Measurements from ENCODE around the gene PHACTR1.

The PHACTR1 gene

DNA sequence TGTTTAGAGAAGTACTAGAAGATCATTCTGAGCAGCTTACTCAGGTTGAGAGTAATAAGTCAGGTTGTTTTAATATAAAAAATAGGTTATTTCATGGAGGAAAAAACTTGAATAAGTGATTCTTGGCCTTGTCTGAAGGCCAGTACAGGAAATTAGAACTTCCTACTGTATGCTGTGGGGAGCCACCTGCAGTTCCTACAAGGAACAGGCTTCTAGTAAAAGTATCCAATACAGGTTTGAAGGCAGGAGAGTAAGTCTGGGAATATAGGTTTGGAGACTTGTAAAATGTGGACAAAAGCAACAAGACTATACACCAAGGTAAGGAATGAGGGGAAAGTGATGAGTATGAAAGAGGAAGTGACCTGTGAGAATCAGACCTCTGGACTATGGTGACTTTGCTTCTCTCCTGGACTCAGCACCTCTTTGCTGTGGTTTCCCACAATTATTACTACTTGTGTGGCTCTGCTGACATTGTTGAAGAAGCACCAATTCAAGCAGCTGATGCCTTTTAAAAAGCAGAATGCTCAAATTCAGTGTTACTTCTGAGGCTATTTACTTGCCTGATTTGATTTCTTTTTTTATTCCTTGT, 333.2 kb downstream of the PHACTR1 start:
- H3K36me3 ChIP-seq = no peaks in the 10 kb centered on the region
- no peaks in the 10 kb centered on the region for H3K9me3 ChIP-seq
- peaks cover 0 to 9% of the 10 kb centered on the region in 2 experiments for H3K4me1 ChIP-seq (ENCODE audit: control insufficient read depth in 1 of 2, insufficient read depth in 1 of 2, low read depth in 1 of 2, low read length in 1 of 2)
- no peak overlapping the region for H3K27ac ChIP-seq
- no peak overlapping the region for H3K4me3 ChIP-seq (ENCODE audit: low read depth in 1 of 2, low read length in 1 of 2)
- no peaks in the 10 kb centered on the region for H3K27me3 ChIP-seq
- TF ChIP-seq, protein P1, sequence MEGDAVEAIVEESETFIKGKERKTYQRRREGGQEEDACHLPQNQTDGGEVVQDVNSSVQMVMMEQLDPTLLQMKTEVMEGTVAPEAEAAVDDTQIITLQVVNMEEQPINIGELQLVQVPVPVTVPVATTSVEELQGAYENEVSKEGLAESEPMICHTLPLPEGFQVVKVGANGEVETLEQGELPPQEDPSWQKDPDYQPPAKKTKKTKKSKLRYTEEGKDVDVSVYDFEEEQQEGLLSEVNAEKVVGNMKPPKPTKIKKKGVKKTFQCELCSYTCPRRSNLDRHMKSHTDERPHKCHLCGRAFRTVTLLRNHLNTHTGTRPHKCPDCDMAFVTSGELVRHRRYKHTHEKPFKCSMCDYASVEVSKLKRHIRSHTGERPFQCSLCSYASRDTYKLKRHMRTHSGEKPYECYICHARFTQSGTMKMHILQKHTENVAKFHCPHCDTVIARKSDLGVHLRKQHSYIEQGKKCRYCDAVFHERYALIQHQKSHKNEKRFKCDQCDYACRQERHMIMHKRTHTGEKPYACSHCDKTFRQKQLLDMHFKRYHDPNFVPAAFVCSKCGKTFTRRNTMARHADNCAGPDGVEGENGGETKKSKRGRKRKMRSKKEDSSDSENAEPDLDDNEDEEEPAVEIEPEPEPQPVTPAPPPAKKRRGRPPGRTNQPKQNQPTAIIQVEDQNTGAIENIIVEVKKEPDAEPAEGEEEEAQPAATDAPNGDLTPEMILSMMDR (IDR thresholded peaks at IDR 0.05) = no peak

DNA sequence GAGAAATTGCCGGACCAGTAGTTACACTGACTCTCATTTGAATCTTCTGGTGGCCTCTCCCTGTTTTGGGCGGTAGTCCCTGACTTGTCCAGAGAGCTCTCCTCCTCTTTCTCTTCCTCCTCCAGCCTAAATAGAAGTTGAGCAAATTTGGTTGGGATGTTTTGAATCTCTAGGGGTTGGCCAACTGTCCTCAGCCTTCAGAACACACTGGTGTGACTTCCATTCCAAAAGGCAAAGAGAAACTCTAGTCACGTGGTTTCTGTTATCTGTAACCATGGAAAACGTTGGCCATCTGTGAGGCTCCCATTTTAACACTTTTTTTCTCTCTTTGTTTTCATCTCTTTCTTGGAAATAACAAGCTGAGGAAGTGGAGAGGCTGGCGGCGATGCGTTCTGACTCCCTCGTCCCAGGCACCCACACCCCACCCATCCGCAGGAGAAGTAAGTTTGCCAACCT, 336.5 kb downstream of the PHACTR1 start:
- TF ChIP-seq, protein P1 (IDR thresholded peaks at IDR 0.05) = no peak
- no peak overlapping the region for H3K27ac ChIP-seq
- no peak overlapping the region for H3K4me3 ChIP-seq (ENCODE audit: low read depth in 1 of 2, low read length in 1 of 2)
- no peaks in the 10 kb centered on the region for H3K27me3 ChIP-seq
- H3K9me3 ChIP-seq = no peaks in the 10 kb centered on the region
- no peaks in the 10 kb centered on the region for H3K36me3 ChIP-seq
- no peaks in the 10 kb centered on the region for H3K4me1 ChIP-seq (ENCODE audit: control insufficient read depth in 1 of 2, insufficient read depth in 1 of 2, low read depth in 1 of 2, low read length in 1 of 2)

- TF ChIP-seq, protein P1 (IDR thresholded peaks at IDR 0.05) = no peak
- no peak overlapping the region for H3K27ac ChIP-seq
- H3K9me3 ChIP-seq = no peaks in the 10 kb centered on the region
Measured at GRCh38 chr6:13058051-13058450, 341.5 kb downstream of the PHACTR1 start.

GRCh38 chr6:13059026-13059425, 342.5 kb downstream of the PHACTR1 start:
- TF ChIP-seq, protein P1 (IDR thresholded peaks at IDR 0.05) = no peak
- Histone ChIP-seq H3K27ac (no peak overlapping the region), H3K36me3 (no peaks in the 10 kb centered on the region), H3K27me3 (no peaks in the 10 kb centered on the region), H3K9me3 (no peaks in the 10 kb centered on the region), H3K4me3 (ENCODE audit: low read depth in 1 of 2, low read length in 1 of 2) (no peak overlapping the region), H3K4me1 (ENCODE audit: control insufficient read depth in 1 of 2, insufficient read depth in 1 of 2, low read depth in 1 of 2, low read length in 1 of 2) (no peaks in the 10 kb centered on the region)

More at GRCh38 chr6:13058051-13058450, 341.5 kb downstream of the PHACTR1 start:
- Histone ChIP-seq H3K4me3 (ENCODE audit: low read depth in 1 of 2, low read length in 1 of 2) (no peak overlapping the region), H3K36me3 (no peaks in the 10 kb centered on the region), H3K27me3 (no peaks in the 10 kb centered on the region), H3K4me1 (ENCODE audit: control insufficient read depth in 1 of 2, insufficient read depth in 1 of 2, low read depth in 1 of 2, low read length in 1 of 2) (no peaks in the 10 kb centered on the region)

DNA sequence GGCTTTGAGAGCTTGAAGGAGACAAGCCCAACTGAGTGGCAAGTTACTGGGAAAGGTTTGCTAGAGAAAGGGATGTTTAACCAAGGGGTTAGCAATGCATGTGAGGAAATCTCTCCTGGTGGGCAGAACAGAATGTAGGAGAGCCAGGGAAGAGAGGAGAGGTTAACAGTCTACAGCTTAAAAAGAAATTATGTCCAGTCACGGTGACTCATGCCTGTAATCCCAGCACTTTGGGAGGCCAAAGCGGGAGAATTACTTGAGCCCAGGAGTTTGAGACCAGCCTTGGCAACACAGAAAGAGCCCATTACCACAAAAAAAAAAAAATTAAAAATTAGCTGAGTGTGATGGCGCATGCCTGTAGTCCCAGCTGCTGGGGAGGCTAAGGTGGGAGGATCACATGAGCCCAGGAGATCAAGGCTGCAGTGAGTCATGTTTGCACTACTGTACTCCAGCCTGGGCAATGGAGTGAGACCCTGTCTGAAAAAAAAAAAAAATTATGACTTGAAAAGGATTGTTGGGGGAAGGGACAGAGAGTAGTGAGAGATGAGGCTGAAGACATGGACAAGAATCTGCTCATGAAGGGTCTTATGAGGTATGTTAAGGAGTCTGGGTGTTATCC, 346.8 kb downstream of the PHACTR1 start:
- Histone ChIP-seq H3K36me3 (no peaks in the 10 kb centered on the region), H3K4me1 (ENCODE audit: control insufficient read depth in 1 of 2, insufficient read depth in 1 of 2, low read depth in 1 of 2, low read length in 1 of 2) (no peaks in the 10 kb centered on the region), H3K9me3 (no peaks in the 10 kb centered on the region), H3K27ac (no peak overlapping the region), H3K4me3 (ENCODE audit: low read depth in 1 of 2, low read length in 1 of 2) (no peak overlapping the region), H3K27me3 (no peaks in the 10 kb centered on the region)
- TF ChIP-seq, protein P1 (IDR thresholded peaks at IDR 0.05) = no peak
